ENCODE data around the gene LRBA. TPM values are rescaled to one million over a fixed set of nuclear protein-coding genes. Genes with fewer than 3 reads are reported as not detected.

The LRBA gene
- total RNA-seq, 1 experiment from 2014 or later, result 55.3 TPM

- Histone ChIP-seq H3K27me3 (ENCODE audit: insufficient read depth, low read length) (no peaks in the 10 kb centered on the region), H2AK5ac (ENCODE audit: insufficient read length, low read length) (no peak overlapping the region), H3K27ac (ENCODE audit: insufficient read length, low read depth, low read length) (no peak overlapping the region), H2BK12ac (ENCODE audit: insufficient read length, low read depth, low read length) (no peak overlapping the region), H3K4me1 (ENCODE audit: insufficient read depth, low read length) (no peaks in the 10 kb centered on the region; the same call in 1 of the 2 replicates), H3K79me1 (ENCODE audit: insufficient read depth, low read depth, low read length, poor library complexity, severe bottlenecking) (peaks cover 5% of the 10 kb centered on the region), H3K56ac (ENCODE audit: insufficient read length, low read depth, low read length) (no peak overlapping the region), H3K9ac (ENCODE audit: extremely low read depth, insufficient read length, low read length) (no peak overlapping the region), H4K5ac (ENCODE audit: insufficient read length, low read depth, low read length) (no peak overlapping the region), H3K79me2 (ENCODE audit: insufficient read depth, low read length) (peaks cover 3% of the 10 kb centered on the region; the same call in 1 of the 2 replicates), H2BK20ac (ENCODE audit: low read depth, low read length, poor library complexity, severe bottlenecking) (no peak overlapping the region), H3K9me3 (ENCODE audit: control insufficient read depth, low read depth, low read length) (no peaks in the 10 kb centered on the region), H3K4me2 (ENCODE audit: insufficient read depth, insufficient read length, low read length) (no peak overlapping the region), H2BK5ac (ENCODE audit: insufficient read length, low read length) (no peak overlapping the region), H2BK15ac (ENCODE audit: low read depth, low read length) (no peak overlapping the region), H4K91ac (ENCODE audit: insufficient read length, low read depth, low read length) (no peak overlapping the region), H4K8ac (replicated peaks; ENCODE audit: insufficient read length, low read depth, low read length) (no peak overlapping the region), H2AFZ (ENCODE audit: low read length) (no peak overlapping the region), H3K4ac (ENCODE audit: low read depth, low read length) (no peak overlapping the region), H3K14ac (ENCODE audit: insufficient read depth, low read length) (no peak overlapping the region), H4K20me1 (ENCODE audit: control insufficient read depth, insufficient read depth, insufficient read length) (no peaks in the 10 kb centered on the region), H2BK120ac (ENCODE audit: low read depth, low read length, poor library complexity, severe bottlenecking) (no peak overlapping the region), H3K23me2 (ENCODE audit: insufficient read length, low read depth, low read length, poor library complexity, severe bottlenecking) (no peaks in the 10 kb centered on the region), H3K23ac (ENCODE audit: insufficient read length, low read depth, low read length) (no peak overlapping the region), H3K18ac (ENCODE audit: insufficient read length, low read depth, low read length) (no peak overlapping the region), H3T11ph (ENCODE audit: low read length) (no peak overlapping the region)
- H3K4me1 Mint-ChIP-seq, result peaks cover 8 to 10% of the 10 kb centered on the region in 2 experiments
- peaks cover 4 to 19% (median 9%) of the 10 kb centered on the region in 3 experiments; a peak in 6 of 7 replicates for H3K36me3 Mint-ChIP-seq (ENCODE audit: insufficient read depth in 1 of 3, low read depth in 3 of 3)
- no peak overlapping the region for H3K4me3 Mint-ChIP-seq
- TF ChIP-seq, protein P1, sequence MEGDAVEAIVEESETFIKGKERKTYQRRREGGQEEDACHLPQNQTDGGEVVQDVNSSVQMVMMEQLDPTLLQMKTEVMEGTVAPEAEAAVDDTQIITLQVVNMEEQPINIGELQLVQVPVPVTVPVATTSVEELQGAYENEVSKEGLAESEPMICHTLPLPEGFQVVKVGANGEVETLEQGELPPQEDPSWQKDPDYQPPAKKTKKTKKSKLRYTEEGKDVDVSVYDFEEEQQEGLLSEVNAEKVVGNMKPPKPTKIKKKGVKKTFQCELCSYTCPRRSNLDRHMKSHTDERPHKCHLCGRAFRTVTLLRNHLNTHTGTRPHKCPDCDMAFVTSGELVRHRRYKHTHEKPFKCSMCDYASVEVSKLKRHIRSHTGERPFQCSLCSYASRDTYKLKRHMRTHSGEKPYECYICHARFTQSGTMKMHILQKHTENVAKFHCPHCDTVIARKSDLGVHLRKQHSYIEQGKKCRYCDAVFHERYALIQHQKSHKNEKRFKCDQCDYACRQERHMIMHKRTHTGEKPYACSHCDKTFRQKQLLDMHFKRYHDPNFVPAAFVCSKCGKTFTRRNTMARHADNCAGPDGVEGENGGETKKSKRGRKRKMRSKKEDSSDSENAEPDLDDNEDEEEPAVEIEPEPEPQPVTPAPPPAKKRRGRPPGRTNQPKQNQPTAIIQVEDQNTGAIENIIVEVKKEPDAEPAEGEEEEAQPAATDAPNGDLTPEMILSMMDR (conservative IDR thresholded peaks at IDR 0.05), result no peak
- no peak overlapping the region for H3K27ac Mint-ChIP-seq
- no peaks in the 10 kb centered on the region for H3K9me3 Mint-ChIP-seq
- no peak for DNase-seq
- H3K27me3 Mint-ChIP-seq (ENCODE audit: low read depth), result no peaks in the 10 kb centered on the region
- no CpG with 5 or more reads among the region's 2 CpGs for WGBS (ENCODE audit: extremely low coverage, insufficient read length, low lambda C conversion rate)
These were observed 24.6 kb upstream of the LRBA start for GRCh38 chr4:151039733-151040132.
